Stimulated activated naive CD8-positive, alpha-beta T cell treated with anti-CD3 and anti-CD28 coated beads, Interleukin-15, Interleukin-2, amounts not matched to agents 100 ng/mL and 50 ng/mL, for 24 hours (primary cell): ENCODE results near the gene MAPK1.
"Not testable (repeated sequence)": the region's sequence is repeated elsewhere in the genome, so short reads cannot be mapped to it uniquely, and the experiment has no call there.

ENCODE experiments used
- H3K27ac Mint-ChIP-seq: one replicate; pipeline ENCODE4 v1.8.0; 2021; ENCODE audit warnings: mild to moderate bottlenecking, mixed read lengths
- H3K27me3 Mint-ChIP-seq: one replicate; pipeline ENCODE4 v1.8.0; 2021; ENCODE audit warnings: mixed read lengths
- H3K36me3 Mint-ChIP-seq: one replicate; pipeline ENCODE4 v1.8.0; 2021; ENCODE audit warnings: low read depth, mixed read lengths
- H3K4me1 Mint-ChIP-seq: one replicate; pipeline ENCODE4 v1.8.0; 2021; ENCODE audit warnings: low read depth, mixed read lengths
- H3K4me3 Mint-ChIP-seq: one replicate; pipeline ENCODE4 v1.8.0; 2021; ENCODE audit warnings: mild to moderate bottlenecking, mixed read lengths
- H3K9me3 Mint-ChIP-seq: one replicate; pipeline ENCODE4 v1.8.0; 2021; ENCODE audit warnings: mixed read lengths

Gene MAPK1

GRCh38 chr22:21731503-21731902, 135.9 kb downstream of the MAPK1 start:
- Mint-ChIP-seq H3K27ac (no peak overlapping the region), H3K9me3 (no peaks in the 10 kb centered on the region), H3K4me1 (peaks cover 20% of the 10 kb centered on the region), H3K27me3 (peaks cover 14% of the 10 kb centered on the region), H3K4me3 (no peak overlapping the region), H3K36me3 (no peaks in the 10 kb centered on the region)

- Mint-ChIP-seq H3K27me3 (peaks cover 14% of the 10 kb centered on the region), H3K27ac (no peak overlapping the region), H3K36me3 (no peaks in the 10 kb centered on the region), H3K4me1 (peaks cover 20% of the 10 kb centered on the region), H3K4me3 (no peak overlapping the region), H3K9me3 (no peaks in the 10 kb centered on the region)
Observed at GRCh38 chr22:21730535-21731308, 136.7 kb downstream of the MAPK1 start.

- H3K27ac Mint-ChIP-seq, H3K27me3 Mint-ChIP-seq, H3K4me1 Mint-ChIP-seq, H3K9me3 Mint-ChIP-seq, H3K4me3 Mint-ChIP-seq, H3K36me3 Mint-ChIP-seq: not testable (repeated sequence)
Observed at GRCh38 chr22:21729184-21729583, 138.3 kb downstream of the MAPK1 start.

- Mint-ChIP-seq H3K27ac (no peak overlapping the region), H3K27me3 (no peaks in the 10 kb centered on the region), H3K4me3 (no peak overlapping the region), H3K4me1 (peaks cover 5% of the 10 kb centered on the region), H3K36me3 (no peaks in the 10 kb centered on the region), H3K9me3 (no peaks in the 10 kb centered on the region)
Observed at GRCh38 chr22:21728270-21728669, 139.2 kb downstream of the MAPK1 start.

GRCh38 chr22:21727768-21728167, 139.7 kb downstream of the MAPK1 start:
- Mint-ChIP-seq H3K4me1 (peaks cover 5% of the 10 kb centered on the region), H3K36me3 (no peaks in the 10 kb centered on the region), H3K27ac (no peak overlapping the region), H3K9me3 (no peaks in the 10 kb centered on the region), H3K4me3 (no peak overlapping the region), H3K27me3 (no peaks in the 10 kb centered on the region)

GRCh38 chr22:21727159-21727558, 140.3 kb downstream of the MAPK1 start:
- Mint-ChIP-seq H3K4me1 (peaks cover 5% of the 10 kb centered on the region), H3K27ac (no peak overlapping the region), H3K27me3 (no peaks in the 10 kb centered on the region), H3K36me3 (no peaks in the 10 kb centered on the region), H3K4me3 (no peak overlapping the region), H3K9me3 (no peaks in the 10 kb centered on the region)

GRCh38 chr22:21726650-21727049, 140.8 kb downstream of the MAPK1 start:
- no peak overlapping the region for H3K27ac Mint-ChIP-seq
- H3K4me3 Mint-ChIP-seq, result no peak overlapping the region
- no peaks in the 10 kb centered on the region for H3K9me3 Mint-ChIP-seq
- H3K36me3 Mint-ChIP-seq, result no peaks in the 10 kb centered on the region
- H3K4me1 Mint-ChIP-seq, result peaks cover 5% of the 10 kb centered on the region
- no peaks in the 10 kb centered on the region for H3K27me3 Mint-ChIP-seq

- no peaks in the 10 kb centered on the region for H3K9me3 Mint-ChIP-seq
- H3K4me1 Mint-ChIP-seq, result peaks cover 5% of the 10 kb centered on the region
- H3K27me3 Mint-ChIP-seq, result no peaks in the 10 kb centered on the region
- no peak overlapping the region for H3K4me3 Mint-ChIP-seq
- no peak overlapping the region for H3K27ac Mint-ChIP-seq
- H3K36me3 Mint-ChIP-seq, result no peaks in the 10 kb centered on the region
Observed at GRCh38 chr22:21725956-21726649, 141.3 kb downstream of the MAPK1 start.

- not testable (repeated sequence) for H3K36me3 Mint-ChIP-seq
Observed at GRCh38 chr22:21724496-21724895, 142.9 kb downstream of the MAPK1 start.

GRCh38 chr22:21721195-21721852, 146.1 kb downstream of the MAPK1 start:
- H3K4me1 Mint-ChIP-seq, H3K36me3 Mint-ChIP-seq, H3K9me3 Mint-ChIP-seq, H3K4me3 Mint-ChIP-seq, H3K27me3 Mint-ChIP-seq, H3K27ac Mint-ChIP-seq: not testable (repeated sequence)

More at GRCh38 chr22:21724496-21724895, 142.9 kb downstream of the MAPK1 start:
- not testable (repeated sequence) for H3K27me3 Mint-ChIP-seq, H3K9me3 Mint-ChIP-seq, H3K4me3 Mint-ChIP-seq, H3K27ac Mint-ChIP-seq, H3K4me1 Mint-ChIP-seq

GRCh38 chr22:21720191-21720859, 147.1 kb downstream of the MAPK1 start:
- not testable (repeated sequence) for H3K27ac Mint-ChIP-seq, H3K4me1 Mint-ChIP-seq, H3K36me3 Mint-ChIP-seq, H3K4me3 Mint-ChIP-seq, H3K9me3 Mint-ChIP-seq, H3K27me3 Mint-ChIP-seq

- Mint-ChIP-seq H3K36me3 (no peaks in the 10 kb centered on the region), H3K27me3 (no peaks in the 10 kb centered on the region), H3K4me1 (peaks cover 5% of the 10 kb centered on the region), H3K9me3 (no peaks in the 10 kb centered on the region), H3K27ac (no peak overlapping the region), H3K4me3 (no peak overlapping the region)
Observed at GRCh38 chr22:21719024-21719423, 148.4 kb downstream of the MAPK1 start.

- Mint-ChIP-seq H3K36me3 (no peaks in the 10 kb centered on the region), H3K27ac (no peak overlapping the region), H3K4me3 (no peak overlapping the region), H3K4me1 (peaks cover 7% of the 10 kb centered on the region), H3K27me3 (no peaks in the 10 kb centered on the region), H3K9me3 (no peaks in the 10 kb centered on the region)
Observed at GRCh38 chr22:21718499-21718898, 148.9 kb downstream of the MAPK1 start.

GRCh38 chr22:21716395-21717122, 150.9 kb downstream of the MAPK1 start:
- H3K27ac Mint-ChIP-seq, H3K4me3 Mint-ChIP-seq, H3K36me3 Mint-ChIP-seq, H3K9me3 Mint-ChIP-seq, H3K27me3 Mint-ChIP-seq: not testable (repeated sequence)
- H3K4me1 Mint-ChIP-seq, result peaks cover 15% of the 10 kb centered on the region
